HG03039 (cell line): Measurements from ENCODE around the gene FUT6.

ENCODE experiments used
- ATAC-seq: cut with Tn5 transposase; IDR thresholded peaks from one replicate; pipeline ENCODE4 v1.9.1; 2021; ENCODE audit warnings: mild to moderate bottlenecking, moderate library complexity; ENCODE audit not compliant: unreplicated experiment

FUT6 gene

DNA sequence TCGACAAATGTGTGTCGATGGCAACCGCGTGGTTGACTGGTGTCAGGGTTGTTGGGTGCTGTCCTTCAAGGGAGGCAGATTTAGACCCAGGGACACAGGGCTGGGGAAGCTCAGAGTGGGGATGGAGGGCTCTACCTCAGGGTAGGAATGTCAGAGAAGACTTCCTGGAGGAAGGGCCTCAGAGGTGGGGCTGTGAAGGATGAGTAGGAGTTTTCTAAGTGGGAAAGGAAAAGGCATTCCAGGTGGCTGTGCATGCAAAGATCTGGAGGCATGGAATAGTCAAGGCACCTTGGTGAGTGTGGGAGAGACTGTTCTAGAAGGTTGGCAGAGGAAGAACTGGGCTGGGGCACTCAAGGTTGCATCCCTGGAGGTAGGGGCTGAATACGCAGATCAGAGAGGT is 32.6 kb downstream of the FUT6 start:
- ATAC-seq = no peak

DNA sequence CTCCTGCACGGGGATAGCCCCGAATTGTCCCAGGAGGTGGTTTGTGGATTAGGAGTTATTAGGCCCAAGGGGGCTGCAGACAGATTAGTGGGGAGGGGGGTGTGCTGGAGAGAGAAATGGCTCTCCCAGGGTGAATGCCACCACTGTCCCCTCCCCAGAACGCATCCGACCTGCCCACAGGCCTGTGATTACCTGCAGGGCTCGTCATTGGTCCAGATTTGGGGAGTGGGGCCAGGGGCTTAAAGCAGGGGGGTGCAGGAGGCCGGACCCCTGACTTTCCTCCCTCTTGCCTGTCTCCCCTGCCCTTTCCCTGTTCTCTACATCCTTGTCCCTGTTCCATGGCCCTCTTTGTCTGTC is 33.4 kb downstream of the FUT6 start:
- no peak for ATAC-seq

- ATAC-seq = no peak
Measured at GRCh38 chr19:5805462-5806132, 33.9 kb downstream of the FUT6 start.

GRCh38 chr19:5804516-5805461 is 34.7 kb downstream of the FUT6 start, which contains the start of gene NRTN:
TSS of gene NRTN (plus strand) at chr19:5805067. CDS start at chr19:5824166, 19,099 bp downstream.
- no peak for ATAC-seq

- ATAC-seq = no peak
Measured at GRCh38 chr19:5803752-5804515, 35.6 kb downstream of the FUT6 start.

DNA sequence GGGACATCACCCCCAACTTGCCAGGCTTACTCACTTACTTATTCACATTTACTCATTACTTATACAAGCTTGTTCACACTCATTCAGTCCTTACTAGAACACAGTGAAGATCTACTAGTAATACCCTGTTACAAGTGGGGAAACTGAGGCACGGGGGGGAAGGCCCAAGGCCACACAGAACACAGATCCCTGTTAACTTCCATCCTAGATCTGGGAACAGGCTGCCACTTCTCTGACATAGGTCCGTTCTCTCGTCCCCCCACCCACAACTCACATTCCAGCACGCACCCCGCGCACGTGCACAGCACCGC is 36.1 kb downstream of the FUT6 start:
- no peak for ATAC-seq

GRCh38 chr19:5801796-5802619 is 37.5 kb downstream of the FUT6 start:
- no peak for ATAC-seq

- ATAC-seq = no peak
Measured at GRCh38 chr19:5800361-5801270, 38.9 kb downstream of the FUT6 start.

- no peak for ATAC-seq
Measured at GRCh38 chr19:5799247-5800241, 40.0 kb downstream of the FUT6 start.

GRCh38 chr19:5798244-5798643 is 41.3 kb downstream of the FUT6 start:
- no peak for ATAC-seq

- ATAC-seq = no peak
Measured at GRCh38 chr19:5795382-5795919, 44.1 kb downstream of the FUT6 start.

DNA sequence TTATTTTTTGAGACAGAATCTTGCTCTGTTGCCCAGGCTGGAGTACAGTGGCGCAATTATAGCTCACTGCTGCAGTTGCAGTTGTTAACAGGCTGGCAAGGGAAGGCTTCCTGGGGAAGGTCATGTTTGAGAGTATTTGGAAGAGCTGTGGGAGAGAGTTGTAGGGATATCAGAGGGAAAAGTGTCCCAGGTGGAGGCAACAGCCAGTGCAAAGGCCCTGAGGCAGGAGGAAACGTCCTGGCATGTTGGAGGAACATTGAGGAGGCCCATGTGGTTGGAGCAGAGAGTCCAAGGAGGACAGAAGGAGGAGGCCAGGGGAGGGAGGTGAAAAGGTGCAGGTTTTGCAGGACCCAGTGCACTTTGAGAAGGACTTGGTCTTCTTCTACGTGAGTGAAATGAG is 46.3 kb downstream of the FUT6 start:
- ATAC-seq = no peak

- no peak for ATAC-seq
Measured at GRCh38 chr19:5792224-5792623, 47.3 kb downstream of the FUT6 start.

DNA sequence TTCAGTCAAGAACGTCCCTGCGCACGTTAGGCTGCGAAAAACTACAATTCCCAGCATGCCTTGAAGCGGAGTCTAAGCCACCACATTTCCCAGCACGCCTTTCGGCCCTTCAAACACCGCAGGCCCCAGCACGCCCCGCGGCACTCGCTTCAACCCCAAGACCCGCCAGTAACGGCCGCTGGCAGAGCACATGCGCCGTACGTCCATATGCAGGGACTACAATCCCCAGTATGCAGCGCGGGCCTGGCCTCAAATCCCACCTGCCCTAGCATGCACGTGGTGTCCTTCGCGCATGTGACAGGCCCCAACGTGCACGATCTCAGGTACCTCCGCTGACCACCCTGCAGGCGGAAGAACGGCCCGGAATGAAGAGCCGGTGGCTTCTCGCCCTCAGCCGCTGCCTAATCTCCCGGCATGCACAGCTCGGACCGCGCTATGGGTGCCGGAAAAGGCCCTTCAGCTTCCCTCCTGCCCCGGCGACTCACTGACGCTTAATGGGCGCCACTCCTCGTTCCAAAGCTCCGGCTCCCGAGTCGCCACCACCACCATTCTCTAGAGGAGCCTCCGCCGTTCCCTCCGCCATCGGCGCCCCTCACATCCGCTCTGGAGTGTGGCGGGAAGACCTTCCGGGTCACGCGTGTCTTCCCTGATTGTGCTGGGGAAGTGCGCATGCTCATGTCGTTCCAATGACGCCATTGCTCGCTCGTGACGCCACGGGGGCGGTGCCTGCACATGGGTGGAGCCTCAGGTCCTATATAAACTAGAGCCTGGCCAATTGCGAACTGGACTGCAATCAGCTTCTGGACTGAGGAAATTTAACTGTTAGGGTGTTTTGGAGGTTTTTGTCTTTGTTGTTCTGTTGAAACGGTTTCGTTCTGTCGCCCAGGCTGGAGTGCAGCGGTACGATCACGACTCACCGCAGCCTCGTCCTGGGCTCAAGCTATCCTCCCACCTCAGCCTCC is 48.7 kb downstream of the FUT6 start, which contains the start of gene DUS3L:
Gene DUS3L, minus strand, starts transcription at position 605 of the 962 bp plus-strand sequence. Its CDS starts 22 bp downstream, at position 583.
- peak; percentile 79 for ATAC-seq

GRCh38 chr19:5789886-5790558 is 49.5 kb downstream of the FUT6 start:
- no peak for ATAC-seq

GRCh38 chr19:5789351-5789761 is 50.1 kb downstream of the FUT6 start:
- no peak for ATAC-seq
